Smooth muscle cell (in vitro differentiated cells): ENCODE measurements around the gene CACNA1C. TPM values are rescaled to one million over a fixed set of nuclear protein-coding genes. Genes with fewer than 3 reads are reported as not detected.

Experiments
- DNase-seq: peaks from one replicate; lab custom pipeline; 2025; ENCODE audit not compliant: unreplicated experiment; lab: John Stamatoyannopoulos, UW
- H2AFZ ChIP-seq: fragments of 200-600 bp; sonication (generic); 2 replicates; pipeline ENCODE4 v1.6.0; 2016; ENCODE audit warnings: antibody characterized with exemption, low read depth, mild to moderate bottlenecking
- H3F3A ChIP-seq: fragments of 200-600 bp; sonication (generic); 2 replicates; pipeline ENCODE4 v1.6.0; 2017; ENCODE audit warnings: antibody characterized with exemption, low read depth
- H3K27ac ChIP-seq: fragments of 200-600 bp; sonication (generic); 2 replicates; pipeline ENCODE4 v1.5.1; 2016; ENCODE audit warnings: low read depth, mild to moderate bottlenecking
- H3K27me3 ChIP-seq: fragments of 200-600 bp; sonication (generic); 2 replicates; pipeline ENCODE4 v1.6.1; 2016; ENCODE audit warnings: low read depth, mild to moderate bottlenecking
- H3K36me3 ChIP-seq: fragments of 200-600 bp; sonication (generic); 2 replicates; pipeline ENCODE4 v1.5.1; 2016; ENCODE audit warnings: low read depth
- H3K4me1 ChIP-seq: fragments of 200-600 bp; sonication (generic); 2 replicates; pipeline ENCODE4 v1.5.1; 2016; ENCODE audit warnings: low read depth
- H3K4me2 ChIP-seq: fragments of 200-600 bp; sonication (generic); 2 replicates; pipeline ENCODE4 v1.6.0; 2016; ENCODE audit warnings: mild to moderate bottlenecking
- H3K4me3 ChIP-seq: fragments of 200-600 bp; sonication (generic); 2 replicates; pipeline ENCODE4 v1.5.1; 2016; ENCODE audit warnings: mild to moderate bottlenecking
- H3K79me2 ChIP-seq: fragments of 200-600 bp; sonication (generic); 2 replicates; pipeline ENCODE4 v1.6.0; 2016; ENCODE audit warnings: low read depth, mild to moderate bottlenecking
- H3K9ac ChIP-seq: fragments of 200-600 bp; sonication (generic); 2 replicates; pipeline ENCODE4 v1.6.0; 2016; ENCODE audit warnings: low read depth
- H3K9me3 ChIP-seq: fragments of 200-600 bp; sonication (generic); replicated peaks from 2 replicates; pipeline ENCODE4 v1.5.1; 2016; ENCODE audit warnings: low read depth
- H4K20me1 ChIP-seq: fragments of 200-600 bp; sonication (generic); 2 replicates; pipeline ENCODE4 v1.6.0; 2016; ENCODE audit warnings: low read depth
- WGBS: methylation state at CpG from one replicate; pipeline ENCODE4 v1.1.7; 2016; ENCODE audit warnings: low lambda C conversion rate; 5-methylcytosine and 5-hydroxymethylcytosine counted together
- polyA plus RNA-seq: library from polyadenylated mRNA; unstranded; fragments of >200 nt; fragmentation: Nextera tagmentation; extraction: Ambion mirVana; gene quantifications from 2 replicates; pipeline ENCODE4 v1.2.1, GENCODE V29; 2016
- total RNA-seq: library from RNA; depleted of rRNA; stranded (reverse); fragments of >200 nt; gene quantifications from 2 replicates; pipeline ENCODE4 v1.2.3, GENCODE V29; 2014
- TF ChIP-seq, protein P1 (sequence below): fragments of 200-600 bp; sonication (generic); IDR thresholded peaks from 2 replicates; pipeline ENCODE4 v1.5.1; 2017; ENCODE audit warnings: borderline replicate concordance, mild to moderate bottlenecking, antibody characterized with exemption; ENCODE audit not compliant: insufficient read depth, poor library complexity, severe bottlenecking

CACNA1C gene
- total and polyA plus RNA-seq, 2 experiments from 2014 or later, result 1.6 to 4.5 TPM

DNA sequence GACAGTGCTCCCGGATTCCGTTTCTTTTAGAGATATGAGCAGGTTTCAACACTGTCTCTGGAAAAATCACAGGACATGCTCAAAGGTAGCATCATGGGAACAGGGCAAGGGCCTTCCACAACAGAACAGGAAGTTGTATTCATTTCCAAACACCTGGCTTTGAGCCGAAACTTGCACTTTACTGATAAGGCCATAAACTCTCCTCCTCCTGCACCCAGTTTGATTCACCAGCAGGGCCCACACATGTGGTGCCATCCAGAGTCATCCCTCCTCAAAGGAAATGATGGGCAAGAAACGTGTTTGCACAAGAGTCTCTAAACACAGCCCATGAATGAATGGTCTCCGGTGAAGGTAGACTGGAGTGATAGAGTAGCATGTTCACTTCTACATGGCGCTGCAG is 473.6 kb downstream of the CACNA1C start:
- Histone ChIP-seq H3K27me3 (no peaks in the 10 kb centered on the region), H3K4me2 (no peak overlapping the region), H3F3A (no peaks in the 10 kb centered on the region), H3K36me3 (no peaks in the 10 kb centered on the region), H3K9ac (no peak overlapping the region), H3K4me1 (peaks cover 6% of the 10 kb centered on the region), H2AFZ (no peak overlapping the region), H3K79me2 (no peaks in the 10 kb centered on the region), H3K27ac (no peak overlapping the region), H3K4me3 (no peak overlapping the region), H3K9me3 (no peaks in the 10 kb centered on the region), H4K20me1 (no peaks in the 10 kb centered on the region)
- TF ChIP-seq, protein P1, sequence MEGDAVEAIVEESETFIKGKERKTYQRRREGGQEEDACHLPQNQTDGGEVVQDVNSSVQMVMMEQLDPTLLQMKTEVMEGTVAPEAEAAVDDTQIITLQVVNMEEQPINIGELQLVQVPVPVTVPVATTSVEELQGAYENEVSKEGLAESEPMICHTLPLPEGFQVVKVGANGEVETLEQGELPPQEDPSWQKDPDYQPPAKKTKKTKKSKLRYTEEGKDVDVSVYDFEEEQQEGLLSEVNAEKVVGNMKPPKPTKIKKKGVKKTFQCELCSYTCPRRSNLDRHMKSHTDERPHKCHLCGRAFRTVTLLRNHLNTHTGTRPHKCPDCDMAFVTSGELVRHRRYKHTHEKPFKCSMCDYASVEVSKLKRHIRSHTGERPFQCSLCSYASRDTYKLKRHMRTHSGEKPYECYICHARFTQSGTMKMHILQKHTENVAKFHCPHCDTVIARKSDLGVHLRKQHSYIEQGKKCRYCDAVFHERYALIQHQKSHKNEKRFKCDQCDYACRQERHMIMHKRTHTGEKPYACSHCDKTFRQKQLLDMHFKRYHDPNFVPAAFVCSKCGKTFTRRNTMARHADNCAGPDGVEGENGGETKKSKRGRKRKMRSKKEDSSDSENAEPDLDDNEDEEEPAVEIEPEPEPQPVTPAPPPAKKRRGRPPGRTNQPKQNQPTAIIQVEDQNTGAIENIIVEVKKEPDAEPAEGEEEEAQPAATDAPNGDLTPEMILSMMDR, result no peak
- no peak for DNase-seq
- WGBS, result 92% methylated on average over 6 of the region's 6 CpGs

DNA sequence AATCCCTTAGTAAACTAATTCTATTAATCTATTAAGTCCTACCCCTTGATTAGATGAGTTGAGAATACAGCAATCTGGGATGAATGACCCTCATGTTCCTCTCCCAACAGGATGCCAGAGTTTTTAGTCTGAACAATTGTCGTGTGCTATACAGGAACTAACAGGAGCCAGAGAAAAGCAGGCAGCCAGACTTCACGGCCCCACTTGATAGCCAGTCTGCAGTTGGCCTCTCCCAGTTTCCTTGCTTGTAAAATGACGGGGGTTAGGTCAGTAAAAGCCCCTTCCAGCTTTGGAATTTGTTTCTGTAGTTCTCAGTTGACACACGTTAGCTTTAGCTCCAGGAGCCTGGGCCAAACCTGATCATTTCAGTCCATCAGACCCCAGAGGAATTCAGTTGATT is 475.2 kb downstream of the CACNA1C start:
- 32% methylated on average over 4 of the region's 4 CpGs for WGBS
- H3K27ac ChIP-seq, result no peak overlapping the region
- H3K4me3 ChIP-seq, result no peak overlapping the region
- H3K4me1 ChIP-seq, result peaks cover 6% of the 10 kb centered on the region
- no peak overlapping the region for H2AFZ ChIP-seq
- no peak overlapping the region for H3K9ac ChIP-seq
- H3K9me3 ChIP-seq, result no peaks in the 10 kb centered on the region
- H3K36me3 ChIP-seq, result no peaks in the 10 kb centered on the region
- TF ChIP-seq, protein P1, result no peak
- no peaks in the 10 kb centered on the region for H3K27me3 ChIP-seq
- H3K79me2 ChIP-seq, result no peaks in the 10 kb centered on the region
- H3F3A ChIP-seq, result no peaks in the 10 kb centered on the region
- H4K20me1 ChIP-seq, result no peaks in the 10 kb centered on the region
- no peak for DNase-seq
- no peak overlapping the region for H3K4me2 ChIP-seq

DNA sequence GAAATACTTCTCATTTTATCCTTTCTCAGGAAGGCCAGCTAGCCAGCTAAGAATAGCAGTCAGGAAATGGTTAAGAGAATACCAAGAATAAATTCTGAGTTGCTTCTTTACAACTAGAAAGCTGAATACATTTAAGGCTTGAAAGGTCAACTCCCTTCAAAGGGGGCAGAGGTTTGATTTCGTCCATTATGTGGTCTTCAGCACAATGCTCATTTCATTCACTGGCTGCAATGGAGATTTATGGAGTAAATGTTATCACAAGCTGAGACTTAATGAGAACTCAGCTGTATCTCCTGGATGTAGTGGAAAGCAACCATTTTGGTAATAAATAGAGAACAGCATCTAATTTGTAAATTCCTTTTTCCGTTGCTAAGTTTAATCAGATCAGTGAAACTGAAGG is 477.0 kb downstream of the CACNA1C start:
- Histone ChIP-seq H4K20me1 (no peaks in the 10 kb centered on the region), H3K4me2 (no peak overlapping the region), H3K4me1 (peaks cover 6% of the 10 kb centered on the region), H3K4me3 (no peak overlapping the region), H3F3A (no peaks in the 10 kb centered on the region), H2AFZ (no peak overlapping the region), H3K9me3 (no peaks in the 10 kb centered on the region), H3K9ac (no peak overlapping the region), H3K27me3 (no peaks in the 10 kb centered on the region), H3K27ac (no peak overlapping the region), H3K36me3 (no peaks in the 10 kb centered on the region), H3K79me2 (no peaks in the 10 kb centered on the region)
- TF ChIP-seq, protein P1, result no peak
- no peak for DNase-seq
- 82% methylated on average over 2 of the region's 2 CpGs for WGBS

DNA sequence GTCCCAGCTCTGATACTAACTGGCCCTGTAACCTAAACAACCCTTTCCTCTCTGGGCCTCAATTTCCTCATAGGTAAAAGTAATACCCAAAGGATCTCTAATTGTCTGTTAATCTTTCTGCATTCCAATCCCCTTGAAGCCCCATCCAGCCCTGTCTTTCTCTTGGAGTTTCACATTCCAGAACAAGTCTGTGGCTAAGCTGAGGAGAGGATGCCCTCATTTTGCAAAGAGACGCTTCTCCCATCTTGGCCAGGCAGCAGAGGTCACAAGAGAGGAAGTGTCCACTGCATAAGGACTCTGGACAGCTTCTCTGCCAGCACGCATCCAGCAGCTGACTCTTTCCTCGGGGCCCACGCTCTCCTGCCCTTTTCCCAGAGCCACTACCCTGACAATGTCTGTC is 478.6 kb downstream of the CACNA1C start:
- Histone ChIP-seq H3K4me2 (no peak overlapping the region), H3K9me3 (no peaks in the 10 kb centered on the region), H3F3A (no peaks in the 10 kb centered on the region), H4K20me1 (no peaks in the 10 kb centered on the region), H3K27me3 (no peaks in the 10 kb centered on the region), H2AFZ (no peak overlapping the region), H3K79me2 (no peaks in the 10 kb centered on the region), H3K4me1 (peaks cover 6% of the 10 kb centered on the region), H3K9ac (no peak overlapping the region), H3K4me3 (no peak overlapping the region), H3K36me3 (no peaks in the 10 kb centered on the region), H3K27ac (no peak overlapping the region)
- DNase-seq, result no peak
- 93% methylated on average over 4 of the region's 4 CpGs for WGBS
- TF ChIP-seq, protein P1, result no peak
